Panc1 (cell line): ENCODE data around the gene CABP4.

Experiments used
- POLR2AphosphoS5 ChIP-seq: IDR thresholded peaks from 2 replicates; pipeline ENCODE4 v1.6.1; 2012; ENCODE audit warnings: mild to moderate bottlenecking, low read depth, low read length, moderate library complexity
- REST ChIP-seq, 2 experiments: IDR thresholded peaks; 2 replicates each; pipeline ENCODE4 v1.6.1; 2011 to 2012; ENCODE audit warnings: low read depth in 2 of 2, control low read depth in 1 of 2, low read length in 1 of 2, mild to moderate bottlenecking in 1 of 2, moderate library complexity in 1 of 2; ENCODE audit not compliant: insufficient read depth in 1 of 2
- SIN3A ChIP-seq: IDR thresholded peaks from 2 replicates; pipeline ENCODE4 v1.6.1; 2012; ENCODE audit warnings: low read depth, mild to moderate bottlenecking, low read length, moderate library complexity, borderline replicate concordance; ENCODE audit not compliant: insufficient read depth
- TF ChIP-seq, protein P1 (sequence below): fragments of 450-650 bp; IDR thresholded peaks from 2 replicates; pipeline ENCODE4 v1.5.1; 2017; ENCODE audit warnings: mild to moderate bottlenecking

- TF ChIP-seq, protein P1, sequence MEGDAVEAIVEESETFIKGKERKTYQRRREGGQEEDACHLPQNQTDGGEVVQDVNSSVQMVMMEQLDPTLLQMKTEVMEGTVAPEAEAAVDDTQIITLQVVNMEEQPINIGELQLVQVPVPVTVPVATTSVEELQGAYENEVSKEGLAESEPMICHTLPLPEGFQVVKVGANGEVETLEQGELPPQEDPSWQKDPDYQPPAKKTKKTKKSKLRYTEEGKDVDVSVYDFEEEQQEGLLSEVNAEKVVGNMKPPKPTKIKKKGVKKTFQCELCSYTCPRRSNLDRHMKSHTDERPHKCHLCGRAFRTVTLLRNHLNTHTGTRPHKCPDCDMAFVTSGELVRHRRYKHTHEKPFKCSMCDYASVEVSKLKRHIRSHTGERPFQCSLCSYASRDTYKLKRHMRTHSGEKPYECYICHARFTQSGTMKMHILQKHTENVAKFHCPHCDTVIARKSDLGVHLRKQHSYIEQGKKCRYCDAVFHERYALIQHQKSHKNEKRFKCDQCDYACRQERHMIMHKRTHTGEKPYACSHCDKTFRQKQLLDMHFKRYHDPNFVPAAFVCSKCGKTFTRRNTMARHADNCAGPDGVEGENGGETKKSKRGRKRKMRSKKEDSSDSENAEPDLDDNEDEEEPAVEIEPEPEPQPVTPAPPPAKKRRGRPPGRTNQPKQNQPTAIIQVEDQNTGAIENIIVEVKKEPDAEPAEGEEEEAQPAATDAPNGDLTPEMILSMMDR: no peak
- TF ChIP-seq REST (IDR thresholded peaks at IDR 0.05; ENCODE audit: insufficient read depth in 1 of 2, low read depth in 2 of 2, low read length in 1 of 2) (no peak), SIN3A (no peak), POLR2AphosphoS5 (no peak)
Measured at GRCh38 chr11:67422891-67423290, 32.3 kb upstream of the CABP4 start.
